H4 (cell line): Measurements from ENCODE around the gene SCUBE1. TPM values are rescaled to one million over a fixed set of nuclear protein-coding genes. Genes with fewer than 3 reads are reported as not detected.

ENCODE experiments used
- DNase-seq: peaks from one replicate; pipeline ENCODE4 v3.0.0-alpha.2; 2015; ENCODE audit warnings: low spot score
- total RNA-seq: library from RNA; depleted of rRNA; stranded (reverse); fragments of >200 nt; shearing (Covaris generic); gene quantifications from 2 replicates; pipeline ENCODE4 v1.2.3, GENCODE V29; 2014

The SCUBE1 gene
- total RNA-seq, 1 experiment from 2014 or later: 0.04 TPM

DNA sequence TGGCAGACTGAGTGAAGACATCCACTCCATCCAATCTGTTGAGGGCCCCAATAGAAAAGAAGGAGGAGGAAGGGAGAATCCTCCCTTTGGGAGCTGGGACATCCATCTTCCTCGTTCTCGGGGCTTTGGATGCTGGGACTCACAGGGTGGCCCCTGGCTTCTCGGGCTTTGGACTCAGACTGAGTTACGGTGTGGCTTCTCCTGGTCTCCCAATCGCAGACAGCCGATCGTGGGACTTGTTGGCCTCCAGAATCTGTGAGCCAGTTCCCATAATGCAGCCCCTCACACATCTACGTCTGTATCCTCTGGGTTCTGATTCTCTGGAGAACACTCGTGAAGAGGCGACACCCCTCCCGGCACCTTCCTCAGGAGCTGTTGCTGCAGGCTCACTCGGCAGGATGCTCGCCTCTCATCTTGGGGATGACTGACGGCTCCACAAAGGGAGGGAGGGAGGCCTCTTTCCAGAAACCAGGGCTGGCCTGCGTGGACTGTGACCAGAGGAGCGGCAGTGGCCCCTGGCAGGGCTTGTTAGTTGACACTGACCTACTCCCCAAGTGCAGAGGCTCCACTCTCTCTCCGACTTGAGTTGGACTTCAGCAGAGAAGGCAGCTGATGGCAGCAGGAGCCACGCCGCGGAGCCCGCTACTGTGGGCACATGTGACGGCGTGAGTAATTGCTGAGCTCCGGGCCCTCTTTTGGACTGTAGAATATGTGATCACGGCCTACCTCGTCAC, 141.5 kb downstream of the SCUBE1 start:
- no peak for DNase-seq

DNA sequence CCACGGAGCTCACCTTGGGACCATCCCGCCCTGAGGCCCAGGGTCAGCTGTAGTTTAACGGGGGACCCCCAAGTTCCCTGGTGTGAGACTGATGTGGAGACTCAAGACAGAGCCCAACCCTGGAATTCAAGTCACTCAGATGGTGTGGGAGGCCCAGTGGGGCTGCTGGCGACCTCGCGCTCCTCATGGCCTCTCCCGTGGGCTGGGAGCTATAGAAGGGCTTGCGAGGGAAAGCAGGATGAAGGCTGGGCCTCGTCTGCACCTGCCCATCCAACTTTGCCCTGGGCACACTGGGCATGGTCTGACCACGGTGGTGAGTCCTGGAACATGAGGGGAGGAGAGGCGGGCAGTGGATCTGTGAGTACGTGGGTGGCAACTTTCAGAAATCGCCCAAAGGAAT, 142.6 kb downstream of the SCUBE1 start:
- no peak for DNase-seq

DNA sequence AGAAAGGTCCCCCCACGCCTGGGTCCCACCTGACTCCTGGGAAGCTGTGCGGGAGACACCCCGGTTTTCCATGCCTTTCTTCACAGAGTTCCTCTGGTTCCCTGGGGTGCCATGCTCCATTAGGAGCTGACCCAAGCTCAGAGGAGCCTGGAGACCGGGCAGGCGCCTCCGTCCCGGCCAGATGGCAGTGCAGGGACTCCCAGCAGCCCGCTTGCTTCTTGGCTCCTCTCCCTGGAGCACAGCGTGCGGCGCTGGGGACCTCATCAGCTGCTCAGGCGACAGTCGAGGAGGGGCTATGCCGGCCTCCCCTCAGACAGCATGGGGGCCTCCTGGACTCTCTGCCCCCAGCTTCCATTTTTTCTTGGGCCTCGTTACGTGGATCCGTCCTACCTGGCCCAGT, 143.1 kb downstream of the SCUBE1 start:
- no peak for DNase-seq

DNA sequence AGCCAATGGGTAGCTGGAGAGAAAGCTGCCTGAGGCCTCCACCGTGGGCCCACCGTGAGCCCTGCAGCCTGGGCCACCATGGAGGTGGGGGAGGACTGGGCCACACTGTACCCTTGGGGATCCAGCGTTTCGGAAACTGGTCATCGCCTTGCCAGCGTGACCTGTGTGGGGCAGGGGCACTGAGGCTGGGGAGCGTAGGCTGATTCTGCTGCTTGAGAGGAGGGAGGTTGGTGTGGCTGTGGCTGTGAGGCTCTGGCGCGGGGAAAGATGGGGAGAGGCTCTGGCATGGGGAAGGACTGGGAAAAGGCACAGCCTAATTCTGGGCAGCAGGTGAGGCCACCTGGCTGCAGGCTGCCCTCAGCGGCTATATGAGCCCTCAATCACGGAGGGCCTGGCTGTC, 143.6 kb downstream of the SCUBE1 start:
- DNase-seq: no peak

DNA sequence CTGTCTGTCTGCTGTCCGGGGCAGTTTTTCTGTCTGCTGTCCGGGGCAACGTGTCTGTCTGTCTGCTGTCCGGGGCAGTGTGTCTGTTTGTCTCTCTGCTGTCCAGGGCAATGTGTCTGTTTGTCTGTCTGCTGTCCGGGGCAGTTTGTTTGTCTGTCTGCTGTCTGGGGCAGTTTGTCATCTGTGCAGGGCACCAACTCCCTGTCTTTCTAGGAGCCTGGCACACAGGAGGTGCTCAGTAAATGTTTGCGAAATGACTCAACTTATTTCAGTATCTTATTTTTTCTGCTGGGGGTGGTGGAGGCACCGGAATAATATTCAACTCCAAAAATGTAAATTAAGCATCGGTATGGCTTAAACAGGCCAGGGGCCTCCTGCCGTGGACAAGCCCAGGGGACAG, 144.2 kb downstream of the SCUBE1 start:
- DNase-seq: no peak

DNA sequence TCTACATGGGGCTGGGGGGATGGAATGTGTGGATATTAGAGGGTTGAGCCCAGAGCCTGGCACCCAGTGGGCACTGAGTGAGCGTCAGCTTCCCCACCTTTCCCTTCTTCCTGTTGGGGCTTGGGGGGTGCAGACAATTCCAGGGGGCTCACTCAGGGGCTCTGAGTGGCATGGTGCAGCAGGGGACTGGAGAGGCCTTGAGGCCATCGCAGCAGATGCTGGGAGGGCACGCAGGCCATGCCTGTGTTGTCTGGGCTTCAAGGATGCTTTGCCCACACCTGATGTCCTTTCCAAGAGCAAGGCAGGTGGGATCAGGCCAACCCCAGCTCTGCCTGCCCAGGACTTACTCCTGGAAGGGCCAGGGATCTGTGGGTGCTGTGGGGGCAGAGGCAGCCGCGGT, 145.0 kb downstream of the SCUBE1 start:
- no peak for DNase-seq

DNA sequence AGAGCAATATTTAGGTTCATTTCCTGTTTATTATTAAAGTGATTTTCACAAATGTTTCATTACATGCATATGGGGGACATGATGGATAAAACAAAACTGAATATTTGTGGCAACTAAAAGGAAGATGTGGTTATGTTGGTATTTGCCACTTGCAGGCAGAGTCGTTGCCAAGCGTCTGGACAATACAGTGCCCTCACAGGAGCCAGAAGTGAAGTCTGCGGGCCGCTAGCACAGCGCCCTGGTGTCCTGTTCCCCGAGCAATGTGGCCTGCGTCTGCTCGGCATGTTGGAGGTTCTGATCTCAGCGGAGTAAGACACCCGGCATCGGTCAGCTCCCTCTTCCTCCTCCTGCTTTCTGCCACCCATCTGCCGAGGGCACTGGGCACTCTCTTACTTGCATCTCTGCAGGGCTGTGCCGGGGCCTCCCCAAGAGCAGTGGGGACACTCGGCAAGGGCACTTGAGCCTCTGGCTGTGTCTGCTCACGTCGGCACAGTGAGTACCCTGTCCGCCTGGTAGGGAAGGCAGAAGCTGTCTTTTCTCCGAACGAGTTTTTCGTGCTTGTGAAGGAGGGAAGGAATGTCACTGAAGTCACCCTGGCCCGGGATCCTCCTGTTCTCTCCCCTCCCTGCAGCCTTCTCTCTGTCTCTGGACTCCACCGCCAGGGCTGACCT, 145.8 kb downstream of the SCUBE1 start:
- DNase-seq: peak; percentile 70

DNA sequence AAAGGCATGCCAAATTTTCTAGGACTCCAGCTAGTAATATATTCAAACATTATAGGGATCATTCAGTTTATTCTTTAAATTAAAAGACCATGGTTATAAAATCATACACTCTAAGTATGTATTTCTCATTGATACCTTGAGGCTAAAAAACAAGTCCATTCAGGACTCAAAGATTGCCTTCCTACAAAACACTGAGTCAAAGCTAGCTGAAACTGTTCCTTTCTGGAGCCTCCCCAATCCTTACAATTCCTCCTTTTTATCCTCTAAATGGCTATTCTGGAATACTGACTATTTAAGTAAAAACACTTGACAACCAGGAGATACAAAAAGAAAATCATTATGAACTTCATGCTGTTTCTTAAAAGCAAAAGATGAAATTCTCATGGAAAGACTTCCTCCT, 151.3 kb downstream of the SCUBE1 start:
- no peak for DNase-seq

DNA sequence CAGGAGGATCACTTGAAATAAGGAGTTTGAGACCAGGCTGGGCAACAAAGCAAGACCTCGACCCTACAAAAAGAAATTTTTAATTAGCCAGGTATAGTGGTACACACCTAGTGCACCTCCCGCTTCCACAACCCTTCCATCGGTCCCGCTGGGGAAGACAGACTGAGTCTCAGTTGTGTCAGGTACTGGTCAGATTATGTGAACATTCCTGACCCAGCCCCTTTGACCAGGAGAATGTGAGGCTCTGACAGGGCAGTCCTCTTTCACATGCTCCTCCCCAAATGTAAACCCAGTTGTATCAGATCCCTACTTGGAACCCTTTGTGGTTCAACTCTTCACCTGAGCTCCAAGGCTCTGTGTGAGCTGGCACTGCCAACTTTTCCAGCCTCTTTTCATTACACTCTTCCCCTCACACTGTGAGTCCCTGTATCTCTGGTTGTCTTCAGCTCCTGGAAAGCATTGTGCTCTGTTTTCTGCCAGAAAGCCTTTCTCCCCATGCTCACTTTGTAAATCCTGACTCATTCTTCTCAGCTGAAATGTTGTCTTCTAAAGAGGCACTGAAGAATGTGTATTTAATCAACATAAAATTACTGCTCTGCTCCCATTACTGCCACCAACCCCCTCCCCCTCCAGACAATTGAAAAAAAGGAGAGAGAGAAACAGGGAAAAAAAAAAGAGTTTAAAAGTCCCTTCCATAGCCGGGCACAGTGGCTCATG, 154.2 kb downstream of the SCUBE1 start:
- no peak for DNase-seq

DNA sequence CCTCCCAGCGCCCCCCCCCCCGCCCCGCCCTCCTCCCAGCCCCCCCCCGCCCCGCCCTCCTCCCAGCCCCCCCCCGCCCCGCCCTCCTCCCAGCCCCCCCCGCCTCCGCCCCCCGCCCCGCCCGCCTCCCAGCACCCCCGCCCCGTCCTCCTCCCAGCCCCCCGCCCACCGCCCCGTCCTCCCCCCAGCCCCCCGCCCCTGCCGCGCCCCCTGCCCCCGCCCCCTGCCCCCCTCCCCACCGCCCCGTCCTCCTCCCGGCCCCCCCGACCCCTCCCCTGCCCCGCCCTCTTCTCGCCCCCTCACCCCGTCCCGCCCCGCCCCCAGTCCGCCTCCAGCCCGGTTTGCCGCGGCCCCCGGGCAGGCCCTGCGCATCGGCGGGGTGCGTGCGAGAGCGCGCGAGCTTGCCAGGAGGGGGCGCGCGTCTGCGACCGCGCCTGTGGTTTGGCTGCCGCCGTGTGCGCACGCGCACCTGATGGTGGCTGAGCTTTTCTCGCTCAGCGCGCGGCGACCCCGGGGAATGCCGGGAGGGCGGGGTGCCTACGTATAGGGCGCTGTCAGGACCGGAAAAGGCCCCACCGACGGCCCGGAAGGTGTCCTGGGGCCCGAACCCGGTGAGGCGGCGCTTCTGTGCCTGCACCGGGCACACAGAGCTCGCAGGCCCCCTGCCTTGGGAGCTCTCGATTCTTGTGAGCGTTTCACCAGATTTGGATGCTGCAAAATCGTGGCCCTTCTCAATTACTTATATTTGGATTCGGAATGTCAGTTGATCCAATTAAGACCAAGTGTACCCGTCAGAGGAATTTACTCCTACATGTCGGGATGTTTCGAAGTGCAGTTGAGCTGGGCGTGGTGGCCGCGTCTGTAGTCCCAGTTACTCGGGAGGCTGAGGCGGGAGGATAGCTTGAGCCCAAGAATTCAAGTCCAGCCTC, 155.7 kb downstream of the SCUBE1 start:
- DNase-seq: peak; percentile 90

DNA sequence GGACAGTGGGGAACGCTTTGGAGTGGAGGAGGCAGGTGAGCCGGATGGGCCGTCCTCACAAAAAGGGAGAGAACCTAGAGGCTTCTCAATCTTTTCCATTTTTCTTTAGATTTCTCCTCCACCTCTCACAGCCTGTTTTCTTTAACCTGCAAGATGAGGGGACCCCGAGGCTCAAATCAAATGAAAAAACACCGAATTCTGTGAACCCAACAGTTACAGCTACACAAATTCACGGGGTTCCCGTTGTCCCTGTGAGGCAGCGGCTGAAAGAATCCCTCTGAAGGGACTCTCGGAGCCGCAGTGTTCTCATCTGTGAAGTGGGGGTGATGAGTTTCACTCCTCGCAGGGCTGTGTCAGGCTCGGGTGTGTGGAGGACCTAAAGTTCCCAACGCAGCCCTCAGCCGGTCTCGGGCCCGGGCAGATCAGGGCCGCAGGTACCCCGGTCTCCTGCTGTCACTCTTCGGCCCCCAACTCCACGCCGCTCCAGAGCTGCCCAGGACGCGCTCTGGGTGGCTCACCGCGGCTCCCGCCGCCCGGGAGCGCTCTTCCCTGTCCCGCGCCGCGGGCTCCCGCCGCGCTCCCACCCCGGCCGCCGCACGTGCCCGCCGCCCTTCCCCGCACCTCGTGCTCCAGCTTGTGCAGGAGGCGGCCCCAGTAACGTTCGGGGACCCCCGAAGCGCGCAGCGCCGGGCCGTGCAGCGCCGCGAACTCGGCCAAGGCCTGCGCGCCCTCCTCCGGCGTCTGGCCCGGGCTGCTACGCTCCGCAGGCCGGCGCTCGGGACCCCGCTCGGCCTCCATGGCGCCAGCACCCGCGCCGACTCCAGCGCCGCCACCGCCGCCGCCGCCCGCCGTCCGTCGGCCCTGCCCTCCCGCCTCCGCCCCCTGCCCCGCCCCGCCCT, 156.7 kb downstream of the SCUBE1 start, which contains the start of gene TTLL12:
TTLL12 (minus strand) TSS at position 863 of the 899 bp plus-strand sequence; CDS start at position 798, 65 bp downstream.
- no peak for DNase-seq

DNA sequence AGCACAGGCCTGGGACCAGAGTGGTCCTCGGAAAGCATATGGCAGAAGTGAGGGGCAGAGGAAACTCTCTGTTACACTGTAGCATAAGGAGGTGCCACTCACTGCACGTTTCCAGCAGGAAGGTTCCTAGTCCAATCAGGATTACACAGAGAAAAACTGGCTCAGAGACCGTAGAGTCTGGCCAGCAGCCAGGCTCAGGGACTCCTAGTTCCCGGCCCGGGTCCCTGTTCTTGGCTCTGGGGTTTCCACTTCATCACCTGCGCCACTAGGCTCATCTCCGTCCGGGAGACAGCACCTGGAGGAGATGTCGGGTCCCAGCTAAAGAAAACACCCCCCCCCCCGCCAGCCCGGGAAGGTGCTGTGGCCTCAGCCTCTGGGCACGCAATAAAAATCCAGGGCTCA, 157.3 kb downstream of the SCUBE1 start:
- no peak for DNase-seq

DNA sequence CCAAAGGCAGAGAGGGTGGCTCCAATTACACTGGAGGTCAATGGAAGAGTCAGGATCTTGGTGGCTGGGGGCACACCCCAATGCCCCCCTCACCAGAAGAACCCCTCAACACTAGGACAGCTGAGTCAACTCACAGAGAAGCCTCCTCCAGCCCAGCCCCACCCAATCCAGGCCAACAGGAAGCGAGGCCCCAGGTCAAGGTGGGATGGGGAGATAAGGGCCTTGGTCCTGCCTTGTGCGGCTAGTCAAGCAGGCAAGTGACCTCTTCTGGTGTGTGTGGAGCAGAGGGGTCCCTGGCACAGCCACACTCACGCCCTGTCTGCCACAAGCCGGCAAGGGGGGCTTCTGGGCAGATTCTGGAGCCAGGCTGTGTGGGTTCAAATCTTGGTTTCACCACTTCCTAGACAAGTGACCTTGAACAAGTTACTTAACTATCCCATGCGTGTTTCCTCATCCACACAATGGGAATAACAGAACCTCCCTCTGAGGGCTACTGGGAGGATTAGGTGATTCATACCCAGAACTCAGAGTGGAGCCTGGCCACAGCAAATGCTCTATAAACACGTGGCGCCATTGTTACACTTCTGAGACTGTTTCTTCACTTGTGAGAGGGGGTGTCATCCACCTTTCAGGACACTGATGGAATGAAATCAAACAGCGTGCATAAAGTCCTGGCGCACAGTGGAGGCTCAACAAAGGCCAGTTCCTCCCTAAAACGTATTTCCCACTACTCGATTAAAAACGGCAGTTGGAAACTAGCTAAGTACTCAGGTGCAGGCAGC, 159.5 kb downstream of the SCUBE1 start:
- peak; percentile 48 for DNase-seq

DNA sequence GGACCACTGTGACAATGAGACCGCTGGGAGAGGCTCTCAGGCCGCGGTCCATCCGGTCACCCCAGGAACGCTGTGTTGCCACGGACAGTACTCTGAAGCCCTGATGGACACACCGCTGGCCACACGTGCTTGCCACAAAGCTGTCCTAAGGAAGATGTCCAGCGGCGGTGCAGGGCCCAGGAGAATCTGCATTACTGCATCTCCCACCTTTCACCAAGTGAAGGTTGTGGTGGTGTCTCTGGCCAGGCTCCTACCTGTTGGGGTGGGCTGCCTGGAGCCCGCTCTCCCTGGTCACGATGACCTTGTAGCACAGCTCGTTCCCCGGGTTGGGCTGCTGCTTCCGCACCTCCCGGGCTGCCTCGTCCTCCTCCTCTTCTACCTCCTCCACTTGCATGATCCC, 160.4 kb downstream of the SCUBE1 start:
- DNase-seq: no peak

DNA sequence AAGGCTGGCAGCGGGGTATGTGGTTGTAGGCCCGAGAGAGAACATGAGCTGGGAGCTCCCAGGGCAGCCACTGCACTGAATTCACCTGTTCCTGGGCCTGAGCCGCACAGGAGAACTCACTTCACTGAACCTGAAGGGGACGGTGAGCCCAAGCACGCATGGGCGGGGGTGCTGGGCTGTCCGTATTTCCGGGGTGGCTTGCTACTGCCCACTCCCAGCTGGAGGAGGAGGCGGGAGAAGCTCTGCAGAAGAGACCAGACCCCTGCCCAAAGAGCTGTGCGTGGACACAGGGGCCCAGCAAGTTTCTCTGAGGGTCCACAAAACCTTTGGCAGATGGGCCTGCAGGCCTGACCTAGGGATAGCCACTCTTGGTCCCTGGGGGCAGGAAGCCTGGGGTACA, 161.1 kb downstream of the SCUBE1 start:
- DNase-seq: no peak

DNA sequence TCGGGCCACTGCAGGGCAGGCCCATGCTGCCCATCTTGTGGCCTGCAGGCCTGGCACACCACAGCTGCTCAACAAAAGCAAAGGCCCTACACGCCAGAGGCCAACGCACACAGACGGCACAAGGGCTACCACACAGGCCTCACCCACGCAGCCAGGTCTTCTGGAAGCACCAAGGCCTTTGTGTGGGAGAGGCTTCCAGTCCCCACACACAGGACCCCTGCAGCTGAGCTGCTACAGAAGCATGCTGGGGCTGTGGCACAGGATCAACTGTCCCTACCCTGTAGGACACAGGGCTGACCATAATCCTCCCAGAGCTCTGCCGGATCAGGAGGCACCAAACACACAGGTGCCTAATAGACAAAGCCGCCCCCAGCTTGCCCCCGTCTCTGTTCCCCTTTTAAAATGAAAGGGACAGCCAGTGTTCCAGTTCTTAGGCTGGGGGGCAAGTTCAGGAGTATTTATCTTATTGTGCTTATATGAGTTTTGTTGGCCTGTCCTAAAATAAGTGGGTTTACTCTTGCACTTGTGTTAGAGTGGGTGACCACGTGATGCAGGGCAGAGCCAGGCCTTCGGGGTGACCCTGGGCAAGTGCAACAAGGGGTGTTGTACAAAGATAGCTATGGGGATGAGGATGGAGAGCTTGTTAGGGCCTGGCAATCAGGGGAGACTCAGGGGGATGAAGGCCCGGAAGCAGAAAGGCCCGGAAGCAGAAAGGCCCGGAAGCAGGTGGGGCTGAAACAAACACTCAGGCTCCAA, 161.7 kb downstream of the SCUBE1 start:
- no peak for DNase-seq

DNA sequence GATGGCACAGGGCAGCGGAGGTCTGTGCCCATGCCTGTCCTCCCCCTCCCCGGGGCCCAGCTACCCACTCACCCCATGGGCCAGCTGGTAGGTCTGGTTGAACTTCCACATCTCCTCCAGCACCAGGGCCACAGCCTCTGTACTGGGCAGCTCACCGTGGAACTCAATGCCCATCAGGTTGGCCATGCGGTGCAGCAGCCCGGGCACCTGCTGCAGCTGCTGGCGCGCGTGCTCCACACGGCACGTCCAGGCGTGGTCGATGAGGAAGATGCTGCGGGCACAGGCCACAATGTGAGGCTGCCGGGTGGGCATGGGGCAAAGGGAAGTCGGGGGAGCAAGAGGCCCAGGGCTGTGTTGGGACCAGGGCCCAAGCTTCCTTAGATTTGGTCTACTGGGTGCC, 162.5 kb downstream of the SCUBE1 start:
- DNase-seq: no peak

DNA sequence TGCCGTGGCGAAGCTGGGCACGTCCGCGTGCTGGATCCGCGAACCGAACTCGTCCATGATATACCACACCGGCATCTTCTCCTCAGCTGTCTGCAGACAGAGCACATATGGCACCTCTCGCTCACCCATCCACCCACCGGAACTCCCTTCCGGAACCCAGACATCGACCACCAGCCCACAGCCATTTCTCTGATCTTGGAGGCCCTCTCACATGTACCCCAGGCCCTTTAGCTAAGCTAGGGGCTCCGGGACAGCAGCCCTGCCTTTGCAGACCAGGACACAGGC, 163.3 kb downstream of the SCUBE1 start:
- no peak for DNase-seq

DNA sequence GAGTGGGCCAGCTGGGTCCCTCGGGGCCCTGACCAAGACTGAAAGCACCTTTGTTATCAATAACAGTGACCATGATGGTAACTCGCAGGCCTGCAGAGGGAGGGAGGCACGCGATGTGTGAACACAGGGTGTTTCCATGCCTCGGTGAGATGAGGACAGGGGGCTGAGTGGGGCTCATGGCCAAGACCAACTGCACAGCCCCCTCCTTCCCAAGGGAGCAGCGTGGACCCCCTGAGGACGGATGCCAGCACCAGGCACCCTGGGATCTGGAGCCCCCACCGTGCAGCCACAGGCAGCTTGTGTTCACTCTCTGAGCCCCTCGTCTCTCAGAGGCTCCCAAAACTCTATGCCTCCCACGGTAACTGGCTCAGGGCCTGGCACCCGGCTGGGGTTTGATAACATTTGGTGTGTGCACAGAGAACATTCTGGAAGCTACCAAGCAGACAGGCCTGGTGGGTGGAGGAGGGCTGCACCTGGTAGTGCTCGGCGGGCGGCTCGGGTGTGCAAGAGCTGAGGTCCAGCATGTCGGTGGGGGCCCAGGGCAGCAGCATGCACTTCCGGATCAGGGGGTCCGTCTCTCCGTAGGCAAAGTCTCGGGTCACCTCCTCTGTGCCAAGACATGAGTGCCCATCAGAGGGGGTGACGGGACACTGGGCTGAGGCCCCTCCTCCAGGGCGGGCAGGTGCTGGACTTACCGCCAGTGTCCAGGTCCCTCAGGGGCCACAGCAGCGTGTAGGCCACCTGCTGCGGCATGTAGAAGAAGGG, 163.8 kb downstream of the SCUBE1 start:
- DNase-seq: no peak
